NCI-H146 (cell line): ENCODE measurements around the gene LUC7L.
A peak's percentile ranks its signal among the peaks of the same experiment; 100 is the strongest.
"Not testable (repeated sequence)": the region's sequence is repeated elsewhere in the genome, so short reads cannot be mapped to it uniquely, and the experiment has no call there.

Source experiments
- DNase-seq: peaks from one replicate; lab custom pipeline; 2025; lab: John Stamatoyannopoulos, UW

Gene LUC7L

DNA sequence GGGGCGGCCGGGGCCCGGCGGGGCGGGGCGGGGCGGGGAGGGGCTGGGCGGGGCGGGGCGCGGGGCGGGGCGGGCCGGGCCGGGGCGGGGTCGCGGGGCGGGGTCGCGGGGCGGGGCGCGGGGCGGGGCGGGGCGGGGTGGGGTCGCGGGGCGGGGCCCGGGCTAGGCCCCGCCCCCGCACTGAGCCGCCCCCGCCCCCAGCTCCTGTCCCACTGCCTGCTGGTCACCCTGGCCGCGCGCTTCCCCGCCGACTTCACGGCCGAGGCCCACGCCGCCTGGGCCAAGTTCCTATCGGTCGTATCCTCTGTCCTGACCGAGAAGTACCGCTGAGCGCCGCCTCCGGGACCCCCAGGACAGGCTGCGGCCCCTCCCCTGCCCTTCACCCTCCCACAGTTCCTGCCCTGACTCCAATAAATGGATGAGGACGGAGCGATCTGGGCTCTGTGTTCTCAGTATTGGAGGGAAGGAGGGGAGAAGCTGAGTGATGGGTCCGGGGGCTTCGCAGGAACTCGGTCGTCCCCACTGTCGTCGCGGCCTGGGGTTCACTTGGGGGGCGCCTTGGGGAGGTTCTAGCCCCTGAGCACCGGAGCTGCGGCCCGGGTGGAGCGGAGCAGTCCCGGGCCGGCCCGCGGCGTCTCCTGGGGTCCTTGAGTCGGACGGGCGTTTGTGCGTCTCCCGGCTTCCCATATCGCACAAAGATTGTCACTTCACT lies 64.3 kb downstream of the LUC7L start:
- no peak for DNase-seq

GRCh38 chr16:164134-164823 lies 65.0 kb downstream of the LUC7L start:
- not testable (repeated sequence) for DNase-seq

DNA sequence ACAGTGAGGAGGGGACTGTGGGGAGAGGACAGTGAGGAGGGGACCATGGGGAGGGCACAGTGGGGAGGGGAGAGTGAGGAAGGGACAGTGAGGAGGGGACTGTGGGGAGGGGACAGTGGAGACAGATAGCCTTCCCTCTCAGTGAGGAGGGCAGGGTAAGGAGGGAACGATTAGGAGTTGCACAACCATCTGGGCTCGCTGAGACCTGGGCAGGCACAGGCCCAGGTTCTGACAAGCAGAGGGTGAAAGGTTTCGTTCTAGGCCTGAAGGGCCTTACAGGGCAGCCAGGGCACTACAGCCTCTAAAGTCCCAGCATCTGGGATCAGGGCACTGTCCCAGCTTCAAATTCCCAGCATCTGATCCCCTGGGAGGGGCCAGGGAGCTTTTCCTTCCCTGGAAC lies 65.6 kb downstream of the LUC7L start:
- not testable (repeated sequence) for DNase-seq

DNA sequence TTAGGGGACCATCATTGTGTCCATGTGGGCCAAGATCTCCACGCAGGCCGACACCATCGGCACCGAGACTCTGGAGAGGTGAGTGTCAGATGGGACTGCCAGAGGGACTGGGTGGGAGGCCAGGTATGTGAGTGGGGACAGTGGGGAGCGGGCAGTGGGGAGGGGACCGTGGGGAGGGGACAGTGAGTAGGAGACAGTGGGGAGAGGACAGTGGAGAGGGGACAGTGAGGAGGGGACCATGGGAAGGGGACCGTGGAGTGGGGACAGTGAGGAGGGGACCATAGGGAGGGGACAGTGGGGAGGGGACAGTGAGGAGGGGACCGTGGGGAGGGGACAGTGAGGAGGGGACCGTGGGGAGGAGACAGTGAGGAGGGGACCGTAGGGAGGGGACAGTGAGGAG lies 66.1 kb downstream of the LUC7L start:
- DNase-seq: not testable (repeated sequence)

DNA sequence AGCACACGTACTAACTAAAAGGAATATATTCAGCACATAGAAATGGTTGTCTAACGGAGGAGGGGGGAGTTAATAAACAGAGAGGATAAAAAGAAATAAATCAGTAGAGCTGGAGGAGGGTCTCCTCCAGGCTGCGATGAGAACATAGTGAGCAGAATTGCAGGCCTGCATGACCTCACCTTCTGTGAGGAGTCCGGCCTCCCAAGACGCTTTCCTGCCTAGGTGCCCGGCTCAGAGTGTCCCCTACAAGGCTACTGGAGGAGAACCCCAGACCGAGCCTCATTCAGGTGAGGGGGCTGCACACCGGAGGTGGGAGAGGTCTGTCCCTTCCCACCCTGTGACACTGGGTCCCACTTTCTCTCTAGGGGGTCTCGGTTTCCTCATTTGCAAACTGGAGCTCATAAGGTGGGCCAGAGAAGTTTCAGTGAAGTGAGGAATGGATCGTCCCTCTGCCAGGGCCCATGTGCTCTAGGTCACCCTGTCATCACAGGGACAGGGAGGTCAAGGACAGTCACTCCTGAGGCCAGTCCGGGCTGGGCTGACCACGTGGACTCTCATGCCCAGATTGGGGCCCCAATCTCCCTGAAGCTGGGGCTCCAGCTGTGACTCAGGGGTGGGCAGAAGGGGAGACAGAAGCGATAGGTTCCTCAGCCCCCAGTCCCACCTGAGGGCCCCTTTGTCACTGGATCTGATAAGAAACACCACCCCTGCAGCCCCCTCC lies 66.8 kb downstream of the LUC7L start:
- DNase-seq: no peak

- no peak for DNase-seq
Observed at GRCh38 chr16:160691-161190, 68.5 kb downstream of the LUC7L start.

DNA sequence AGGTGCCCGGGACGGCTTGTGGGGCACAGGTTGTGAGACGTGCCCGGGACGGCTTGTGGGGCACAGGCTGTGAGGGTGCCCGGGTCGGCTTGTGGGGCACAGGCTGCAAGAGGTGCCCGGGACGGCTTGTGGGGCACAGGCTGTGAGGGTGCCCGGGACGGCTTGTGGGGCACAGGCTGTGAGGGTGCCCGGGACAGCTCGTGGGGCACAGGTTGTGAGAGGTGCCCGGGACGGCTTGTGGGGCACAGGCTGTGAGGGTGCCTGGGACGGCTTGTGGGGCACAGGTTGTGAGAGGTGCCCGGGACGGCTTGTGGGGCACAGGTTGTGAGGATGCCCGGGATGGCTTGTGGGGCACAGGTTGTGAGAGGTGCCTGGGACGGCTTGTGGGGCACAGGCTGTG lies 69.0 kb downstream of the LUC7L start:
- DNase-seq: not testable (repeated sequence)

GRCh38 chr16:159136-159849 lies 70.0 kb downstream of the LUC7L start:
- no peak for DNase-seq

DNA sequence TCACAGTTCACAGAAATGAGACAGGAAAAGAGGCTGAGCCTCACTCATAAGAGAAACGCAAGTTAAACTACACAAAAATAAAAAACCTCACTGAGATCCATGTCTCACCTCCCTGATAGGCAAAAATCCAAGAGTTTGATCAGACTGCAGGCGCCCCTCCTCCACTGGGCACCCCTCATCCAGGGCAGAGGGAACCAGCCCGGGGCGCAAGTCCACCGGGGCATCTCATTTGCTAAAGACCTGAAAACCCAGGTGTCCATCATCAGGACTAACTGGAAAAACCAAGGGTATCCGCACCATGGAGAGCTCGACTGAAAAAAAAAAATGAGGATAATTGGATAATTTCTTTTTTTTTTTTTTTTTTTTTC lies 74.2 kb downstream of the LUC7L start:
- DNase-seq: no peak

GRCh38 chr16:154217-155030 lies 74.8 kb downstream of the LUC7L start:
- peak; percentile 39 for DNase-seq

- DNase-seq: not testable (repeated sequence)
Observed at GRCh38 chr16:153550-154216, 75.6 kb downstream of the LUC7L start.

DNA sequence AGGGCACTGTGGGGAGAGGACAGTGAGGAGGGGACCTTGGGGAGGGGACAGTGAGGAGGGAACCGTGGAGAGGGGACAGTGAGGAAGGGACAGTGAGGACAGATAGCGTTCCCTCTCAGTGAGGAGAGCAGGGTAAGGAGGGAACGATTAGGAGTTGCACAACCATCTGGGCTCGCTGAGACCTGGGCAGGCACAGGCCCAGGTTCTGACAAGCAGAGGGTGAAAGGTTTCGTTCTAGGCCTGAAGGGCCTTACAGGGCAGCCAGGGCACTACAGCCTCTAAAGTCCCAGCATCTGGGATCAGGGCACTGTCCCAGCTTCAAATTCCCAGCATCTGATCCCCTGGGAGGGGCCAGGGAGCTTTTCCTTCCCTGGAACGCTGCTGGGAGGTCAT lies 76.1 kb downstream of the LUC7L start:
- not testable (repeated sequence) for DNase-seq

DNA sequence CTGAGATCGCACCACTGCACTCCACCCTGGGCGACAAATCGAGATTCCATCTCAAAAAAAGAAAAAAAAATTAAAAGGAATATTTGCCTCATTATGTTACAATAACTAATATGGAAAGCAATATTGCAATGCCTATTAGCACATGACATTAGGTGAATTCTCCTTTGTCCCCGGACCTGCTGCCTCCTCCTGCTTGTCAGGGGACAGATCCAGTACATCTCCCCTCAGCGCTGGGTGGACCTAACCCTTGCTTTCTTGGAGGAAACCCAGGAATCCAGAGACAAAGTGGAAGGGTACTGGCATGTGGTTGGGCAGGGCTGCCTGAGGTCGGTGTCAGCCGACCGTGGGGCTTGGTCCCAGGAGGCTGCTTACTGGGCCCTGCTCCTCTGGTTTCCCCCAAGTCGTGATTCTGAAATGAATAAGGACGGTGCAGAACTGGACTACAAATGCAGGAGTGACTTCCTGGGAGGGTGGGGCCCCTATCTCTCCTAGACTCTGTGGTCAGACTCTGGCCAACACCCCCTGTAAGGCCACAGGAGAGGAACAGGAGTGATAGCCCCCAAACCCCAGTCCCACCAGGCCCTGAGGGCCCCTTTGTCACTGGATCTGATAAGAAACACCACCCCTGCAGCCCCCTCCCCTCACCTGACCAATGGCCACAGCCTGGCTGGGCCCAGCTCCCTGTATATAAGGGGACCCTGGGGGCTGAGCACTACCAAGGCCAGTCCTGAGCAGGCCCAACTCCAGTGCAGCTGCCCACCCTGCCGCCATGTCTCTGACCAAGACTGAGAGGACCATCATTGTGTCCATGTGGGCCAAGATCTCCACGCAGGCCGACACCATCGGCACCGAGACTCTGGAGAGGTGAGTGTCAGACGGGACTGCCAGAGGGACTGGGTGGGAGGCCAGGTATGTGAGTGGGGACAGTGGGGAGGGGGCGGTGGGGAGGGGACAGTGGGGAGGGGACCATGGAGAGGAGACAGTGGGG lies 76.8 kb downstream of the LUC7L start, which contains the start of gene HBZ:
Gene HBZ, plus strand, starts transcription at position 504 of the 988 bp plus-strand sequence. Its CDS starts 266 bp downstream, at position 770.
- no peak for DNase-seq

DNA sequence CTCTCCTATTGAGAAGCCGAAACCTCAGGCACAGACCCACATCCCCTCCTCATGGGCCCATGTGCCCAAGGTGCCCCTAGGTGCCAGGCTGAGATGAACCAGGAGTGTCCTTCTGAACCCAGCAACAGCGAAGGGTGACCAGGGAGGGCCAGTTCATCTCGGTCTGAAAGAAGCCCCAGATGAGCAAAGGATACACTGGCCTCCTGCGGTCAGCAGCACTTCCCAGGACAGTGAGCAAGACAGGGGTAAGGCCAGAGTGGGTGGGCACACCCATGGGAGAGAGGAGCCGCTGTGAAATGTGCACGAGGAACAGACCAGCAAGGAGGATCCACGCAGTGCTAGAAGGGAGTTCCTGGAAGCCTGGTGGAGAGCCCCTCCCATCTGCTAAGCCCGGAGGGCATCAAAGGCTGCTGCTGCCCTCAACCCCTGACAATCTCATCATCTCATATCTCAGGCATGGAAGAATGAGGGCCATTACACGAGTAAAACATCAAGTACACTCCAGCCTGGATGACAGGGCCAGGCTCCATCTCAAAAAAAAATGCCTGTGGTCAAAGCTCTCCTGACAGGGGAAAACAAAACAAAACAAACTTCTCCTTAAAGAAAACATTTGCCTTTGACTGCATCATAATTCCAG lies 80.1 kb downstream of the LUC7L start:
- DNase-seq: peak; percentile 62

DNA sequence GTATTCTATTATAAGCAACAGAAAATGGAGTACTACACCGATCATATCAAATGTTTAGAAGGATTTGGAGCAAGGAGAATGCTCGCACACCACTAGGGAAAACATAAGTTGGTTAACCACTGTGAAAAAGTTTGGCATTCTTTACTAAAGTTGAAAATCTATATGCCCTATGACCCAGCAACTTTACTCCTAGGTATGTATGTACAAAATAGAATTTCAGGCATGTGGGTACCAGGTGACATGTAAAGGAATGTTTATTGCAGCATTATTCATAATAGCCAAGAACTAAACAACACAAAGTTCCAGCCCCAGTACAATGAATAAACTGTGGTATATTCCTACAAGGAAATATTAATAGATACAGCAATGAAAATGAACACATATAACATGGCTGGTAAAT lies 82.6 kb downstream of the LUC7L start:
- DNase-seq: no peak

DNA sequence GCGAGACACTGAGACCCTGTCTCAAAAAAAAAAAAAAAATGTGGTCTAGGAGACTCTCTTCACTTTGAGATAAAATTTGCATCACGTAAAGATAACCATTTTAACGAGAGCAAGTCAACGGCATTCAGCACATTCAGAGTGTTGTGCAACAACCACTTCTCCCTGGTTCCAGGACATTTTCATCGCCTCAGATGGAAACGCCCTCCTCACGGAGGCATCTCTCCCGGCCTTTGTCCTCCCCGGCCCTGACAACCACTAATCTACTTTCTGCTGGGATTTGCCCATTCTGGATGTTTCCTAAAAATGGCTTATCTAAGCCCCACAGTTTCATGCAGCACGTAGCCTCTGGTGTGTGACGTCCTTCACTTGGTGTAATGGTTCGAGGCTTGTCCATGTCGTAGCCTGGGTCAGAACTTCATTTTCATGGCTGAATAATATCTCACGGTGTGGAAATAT lies 84.4 kb downstream of the LUC7L start:
- no peak for DNase-seq

DNA sequence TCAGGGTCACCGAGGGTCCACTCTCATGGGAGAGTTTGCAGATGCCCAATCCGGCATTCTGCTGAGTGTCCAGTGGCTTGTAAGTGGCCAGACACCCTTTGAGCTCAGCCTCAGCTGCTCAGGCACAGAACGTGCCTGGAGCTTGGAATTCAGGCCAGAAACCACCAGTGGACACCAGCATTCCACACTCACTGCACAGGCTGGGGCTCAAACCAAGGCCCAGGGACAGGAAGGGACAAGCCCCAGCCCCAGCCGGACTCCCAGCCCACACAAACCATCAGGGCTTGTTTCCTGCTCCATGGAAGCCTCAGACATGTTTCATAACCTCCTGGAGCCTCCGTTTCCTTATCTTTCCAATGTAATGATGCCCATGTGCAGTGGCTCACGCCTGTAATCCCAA lies 85.8 kb downstream of the LUC7L start:
- no peak for DNase-seq

DNA sequence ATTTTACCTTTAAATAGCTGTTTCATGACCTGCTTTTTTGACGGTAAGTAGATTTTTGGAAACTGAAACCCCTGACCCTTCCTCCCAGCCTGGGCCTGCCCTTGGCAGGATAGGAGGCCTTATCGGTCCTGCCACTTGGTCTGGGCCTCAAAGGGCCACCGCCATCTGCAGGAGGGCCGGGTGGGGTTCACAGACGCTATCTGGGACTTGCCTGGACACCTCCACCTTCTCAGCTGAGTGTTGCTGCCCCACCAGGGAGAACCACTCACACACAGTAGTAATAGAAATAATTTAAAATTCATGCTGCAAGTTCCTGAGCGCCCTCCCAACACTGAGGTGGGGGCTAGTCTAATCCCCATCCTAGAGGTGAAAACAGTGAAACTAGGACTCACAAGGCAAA lies 86.2 kb downstream of the LUC7L start:
- DNase-seq: no peak
